HepG2 (cell line): ENCODE data around the gene RPL27A. TPM values are rescaled to one million over a fixed set of nuclear protein-coding genes. Genes with fewer than 3 reads are reported as not detected.
A peak's percentile ranks its signal among the peaks of the same experiment; 100 is the strongest.

Source experiments
- ARHGAP35 ChIP-seq: sonication (generic); formaldehyde crosslinking; IDR thresholded peaks from 2 replicates; pipeline ENCODE4 v1.9.0; 2022; ENCODE audit warnings: mild to moderate bottlenecking, inconsistent platforms, moderate library complexity, missing genetic modification reagents, borderline replicate concordance
- ATF3 ChIP-seq: sonication (generic); formaldehyde crosslinking; IDR thresholded peaks from 2 replicates; pipeline ENCODE4 v1.4.0; 2020; ENCODE audit warnings: missing genetic modification reagents
- CHCHD3 ChIP-seq: sonication (generic); formaldehyde crosslinking; IDR thresholded peaks from 2 replicates; pipeline ENCODE4 v1.8.0; 2022; ENCODE audit warnings: mild to moderate bottlenecking, missing genetic modification reagents, moderate library complexity
- ETV5 ChIP-seq: IDR thresholded peaks from 2 replicates; pipeline ENCODE4 v1.6.1; 2018; ENCODE audit warnings: missing biosample characterization, missing genetic modification reagents, inconsistent platforms, borderline replicate concordance
- FOSL2 ChIP-seq: sonication (generic); formaldehyde crosslinking; IDR thresholded peaks from 2 replicates; pipeline ENCODE4 v1.4.0; 2020; ENCODE audit warnings: missing genetic modification reagents
- FOXA3 ChIP-seq: IDR thresholded peaks from 2 replicates; pipeline ENCODE4 v1.6.1; 2016; ENCODE audit warnings: missing genetic modification reagents, missing compliant biosample characterization
- KDM2A ChIP-seq: sonication (generic); formaldehyde crosslinking; IDR thresholded peaks from 2 replicates; pipeline ENCODE4 v1.4.0; 2020; ENCODE audit warnings: low read depth, missing genetic modification reagents, borderline replicate concordance
- MZF1 ChIP-seq: sonication (generic); formaldehyde crosslinking; IDR thresholded peaks from 2 replicates; pipeline ENCODE4 v1.8.1; 2023; ENCODE audit warnings: mild to moderate bottlenecking, missing genetic modification reagents, borderline replicate concordance
- NR2F2 ChIP-seq: IDR thresholded peaks from 2 replicates; pipeline ENCODE4 v1.6.1; 2012; ENCODE audit warnings: low read depth, inconsistent platforms, borderline replicate concordance
- PBX2 ChIP-seq: IDR thresholded peaks from 2 replicates; pipeline ENCODE4 v1.6.1; 2016; ENCODE audit warnings: control low read depth
- POGZ ChIP-seq: sonication (generic); formaldehyde crosslinking; IDR thresholded peaks from 2 replicates; pipeline ENCODE4 v1.4.0; 2020; ENCODE audit warnings: mild to moderate bottlenecking, missing genetic modification reagents
- POLR2G ChIP-seq: fragments of 200-400 bp; formaldehyde crosslinking; IDR thresholded peaks from 2 replicates; pipeline ENCODE4 v1.6.1; 2018; ENCODE audit warnings: mild to moderate bottlenecking, low read depth, low read length, moderate library complexity
- RELA ChIP-seq: sonication (generic); formaldehyde crosslinking; IDR thresholded peaks from 2 replicates; pipeline ENCODE4 v1.4.0; 2020; ENCODE audit warnings: missing genetic modification reagents
- RFX5 ChIP-seq: IDR thresholded peaks from 2 replicates; pipeline ENCODE4 v1.6.1; 2011; ENCODE audit warnings: low read depth, low read length, improper control_type of control experiment
- RXRB ChIP-seq: IDR thresholded peaks from 2 replicates; pipeline ENCODE4 v1.6.1; 2016; ENCODE audit warnings: borderline replicate concordance, missing genetic modification reagents, missing compliant biosample characterization
- SIX1 ChIP-seq: sonication (generic); formaldehyde crosslinking; IDR thresholded peaks from 2 replicates; pipeline ENCODE4 v1.4.0; 2020; ENCODE audit warnings: missing genetic modification reagents, borderline replicate concordance
- SNAPC5 ChIP-seq: sonication (generic); formaldehyde crosslinking; IDR thresholded peaks from 2 replicates; pipeline ENCODE4 v1.8.1; 2023; ENCODE audit warnings: mild to moderate bottlenecking, missing genetic modification reagents, borderline replicate concordance
- THAP7 ChIP-seq: sonication (generic); formaldehyde crosslinking; IDR thresholded peaks from 2 replicates; pipeline ENCODE4 v1.8.1; 2023; ENCODE audit warnings: mild to moderate bottlenecking, missing genetic modification reagents
- ZFP41 ChIP-seq: sonication (generic); formaldehyde crosslinking; IDR thresholded peaks from 2 replicates; pipeline ENCODE4 v1.4.0; 2020; ENCODE audit warnings: mild to moderate bottlenecking, missing genetic modification reagents, borderline replicate concordance
- ZFYVE20 ChIP-seq: sonication (generic); formaldehyde crosslinking; IDR thresholded peaks from 2 replicates; pipeline ENCODE4 v1.8.0; 2023; ENCODE audit warnings: low read depth, mild to moderate bottlenecking, moderate library complexity, missing genetic modification reagents, borderline replicate concordance
- ZNF160 ChIP-seq: sonication (generic); formaldehyde crosslinking; IDR thresholded peaks from 2 replicates; pipeline ENCODE4 v1.8.0; 2022; ENCODE audit warnings: mild to moderate bottlenecking, inconsistent platforms, missing genetic modification reagents
- ZNF281 ChIP-seq: sonication (generic); formaldehyde crosslinking; IDR thresholded peaks from 2 replicates; pipeline ENCODE4 v1.4.0; 2020; ENCODE audit warnings: missing genetic modification reagents, borderline replicate concordance
- ZNF530 ChIP-seq: sonication (generic); formaldehyde crosslinking; IDR thresholded peaks from 2 replicates; pipeline ENCODE4 v1.5.0; 2020; ENCODE audit warnings: low read depth, mild to moderate bottlenecking, missing genetic modification reagents
- ZNF672 ChIP-seq: sonication (generic); formaldehyde crosslinking; IDR thresholded peaks from 2 replicates; pipeline ENCODE4 v1.8.1; 2022; ENCODE audit warnings: missing genetic modification reagents
- ZNF788 ChIP-seq: sonication (generic); formaldehyde crosslinking; IDR thresholded peaks from 2 replicates; pipeline ENCODE4 v1.5.0; 2020; ENCODE audit warnings: mild to moderate bottlenecking, missing genetic modification reagents, borderline replicate concordance
- ZSCAN12 ChIP-seq: sonication (generic); formaldehyde crosslinking; IDR thresholded peaks from 2 replicates; pipeline ENCODE4 v1.9.0; 2021; ENCODE audit warnings: mild to moderate bottlenecking, missing genetic modification reagents
- polyA plus RNA-seq, 8 experiments: library from polyadenylated mRNA; depleted of rRNA in 3 of 8; stranded (reverse) in 7 of 8; unstranded in 1 of 8; fragments of >200 nt; fragmentation: Illumina TruSeq in 4 of 8; extraction: Trizol in 4 of 8; gene quantifications; 2 replicates each; pipeline versions ENCODE4 v1.2.1 to v1.2.3, GENCODE V29; 2011 to 2016; ENCODE audit warnings: low read depth in 4 of 8, missing spikeins in 1 of 8, mixed read lengths in 1 of 8; ENCODE audit not compliant: insufficient read depth in 1 of 8
- total RNA-seq, 5 experiments: library from RNA; depleted of rRNA; stranded (reverse); fragments of >200 nt; fragmentation: Illumina TruSeq; extraction: Trizol; gene quantifications; 2 replicates each; pipeline ENCODE4 v1.2.3, GENCODE V29; 2016; ENCODE audit warnings: low read depth in 1 of 5

Gene RPL27A
- total and polyA plus RNA-seq, 2 of the 13 experiments (the other 11 are each of a cell fraction or from before 2014, with no cell fraction given): 1,531 to 2,153 TPM

GRCh38 chr11:8733852-8734251, 51.3 kb downstream of the RPL27A start (continued):
- TF ChIP-seq ZFP41: no peak
- TF ChIP-seq RXRB (CRISPR knock-in tag): peak; percentile 57; the same call in 1 of the 2 replicates
- TF ChIP-seq ZNF160: no peak
- no peak for TF ChIP-seq RFX5
- no peak for TF ChIP-seq SIX1 (CRISPR knock-in tag)
- no peak for TF ChIP-seq ATF3 (CRISPR knock-in tag)
- no peak for TF ChIP-seq ARHGAP35 (CRISPR knock-in tag)
- no peak for TF ChIP-seq ZFYVE20
- TF ChIP-seq ZSCAN12: no peak
- peak; percentile 41; the same call in 1 of the 2 replicates for TF ChIP-seq FOSL2 (CRISPR knock-in tag)
- TF ChIP-seq SNAPC5 (CRISPR knock-in tag): no peak
- TF ChIP-seq ZNF788 (CRISPR knock-in tag): no peak
- no peak for TF ChIP-seq ZNF281 (CRISPR knock-in tag)
- no peak for TF ChIP-seq NR2F2
- no peak for TF ChIP-seq ZNF530 (CRISPR knock-in tag)
- no peak for TF ChIP-seq ETV5 (CRISPR knock-in tag)
- TF ChIP-seq POLR2G: no peak
- TF ChIP-seq FOXA3: peak; percentile 44; the same call in 1 of the 2 replicates
- no peak for TF ChIP-seq KDM2A
- TF ChIP-seq POGZ (CRISPR knock-in tag): no peak
- no peak for TF ChIP-seq ZNF672 (CRISPR knock-in tag)
- peak; percentile 61 for TF ChIP-seq PBX2 (CRISPR knock-in tag)
- TF ChIP-seq THAP7 (CRISPR knock-in tag): no peak
- no peak for TF ChIP-seq RELA (CRISPR knock-in tag)
- no peak for TF ChIP-seq CHCHD3 (CRISPR knock-in tag)
- TF ChIP-seq MZF1 (CRISPR knock-in tag): no peak
